RWPE2 (cell line): Measurements from ENCODE around the gene DAAM2.

Source experiments
- ATAC-seq: fragments of 200-7000 bp; cut with Tn5 transposase; 3 replicates; pipeline ENCODE4 v1.9.1; 2021; ENCODE audit warnings: low read depth
- DNase-seq: peaks from one replicate; pipeline ENCODE4 v3.0.0-alpha.2; 2020; ENCODE audit warnings: low spot score
- H3K27ac ChIP-seq: fragments of 450-650 bp; 2 replicates; pipeline ENCODE4 v1.5.1; 2017; ENCODE audit warnings: mild to moderate bottlenecking; ENCODE audit not compliant: poor library complexity, severe bottlenecking
- H3K27me3 ChIP-seq: fragments of 250-450 bp; sonication (Bioruptor Pico); 2 replicates; pipeline ENCODE4 v1.5.1; 2021; ENCODE audit warnings: mild to moderate bottlenecking, moderate library complexity; ENCODE audit not compliant: insufficient read depth, poor library complexity, severe bottlenecking
- H3K36me3 ChIP-seq: fragments of 250-450 bp; sonication (Bioruptor Pico); 2 replicates; pipeline ENCODE4 v1.5.1; 2020; ENCODE audit warnings: low read depth, mild to moderate bottlenecking, moderate library complexity
- H3K4me1 ChIP-seq: fragments of 250-450 bp; sonication (Bioruptor Pico); 2 replicates; pipeline ENCODE4 v1.5.1; 2021; ENCODE audit warnings: mild to moderate bottlenecking, moderate library complexity; ENCODE audit not compliant: insufficient read depth, poor library complexity, severe bottlenecking
- H3K4me3 ChIP-seq: fragments of 250-450 bp; sonication (Bioruptor Pico); 2 replicates; pipeline ENCODE4 v1.5.1; 2021; ENCODE audit warnings: mild to moderate bottlenecking, moderate library complexity; ENCODE audit not compliant: severe bottlenecking
- H3K9me3 ChIP-seq: fragments of 250-450 bp; sonication (Bioruptor Pico); 2 replicates; pipeline ENCODE4 v1.5.1; 2021; ENCODE audit warnings: mild to moderate bottlenecking, moderate library complexity; ENCODE audit not compliant: severe bottlenecking
- TF ChIP-seq, protein P1 (sequence below): fragments of 450-650 bp; IDR thresholded peaks from one replicate; pipeline ENCODE4 v1.5.1; 2017; ENCODE audit warnings: mild to moderate bottlenecking, moderate library complexity; ENCODE audit not compliant: poor library complexity, severe bottlenecking

DAAM2 gene

DNA sequence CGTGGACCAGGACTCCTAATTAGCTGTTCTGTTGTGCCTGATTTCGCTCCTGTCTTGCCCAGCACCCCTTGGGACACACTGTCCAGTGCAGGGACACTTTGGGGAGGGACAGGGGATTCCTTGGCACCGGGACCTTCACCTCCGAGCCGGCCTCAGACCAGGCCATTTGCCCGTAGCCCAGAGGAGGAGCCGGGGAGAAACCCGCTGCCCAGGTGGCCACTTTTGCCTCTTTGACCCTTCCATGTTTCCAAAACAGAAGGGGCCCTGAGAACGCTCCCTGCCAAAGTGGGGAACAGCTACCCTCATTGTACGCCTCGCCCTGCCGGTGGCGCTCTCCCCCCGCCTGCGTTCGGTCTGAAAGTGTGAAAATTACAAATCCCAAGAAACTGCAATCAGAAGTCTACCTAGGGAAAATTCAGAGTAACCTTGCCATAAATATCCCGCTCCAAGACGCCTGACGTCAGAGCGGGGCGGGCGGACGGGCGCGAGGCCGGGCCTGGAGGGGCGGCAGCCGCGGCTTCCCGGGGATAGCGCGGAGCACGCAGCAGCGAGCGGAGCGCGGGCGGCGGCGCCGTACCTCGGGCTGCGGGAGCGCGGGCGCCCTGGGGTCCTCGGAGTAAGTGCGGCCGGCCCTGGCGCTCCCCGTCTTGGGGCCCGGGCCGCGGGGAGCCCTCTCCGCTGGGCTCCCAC, at the start of gene DAAM2:
DAAM2 (plus strand) TSS at position 527 of the 690 bp plus-strand sequence. CDS start 63,927 bp downstream, outside the sequence.
- DNase-seq (no peak), ATAC-seq (peak; percentile 73)
- peaks cover 39% of the 10 kb centered on the region for H3K27me3 ChIP-seq
- no peak within 1 kb of the TSS for H3K27ac ChIP-seq
- H3K4me3 ChIP-seq = peak within 1 kb of the TSS; percentile 23
- H3K36me3 ChIP-seq = no peaks in the 10 kb centered on the region
- H3K4me1 ChIP-seq = no peaks in the 10 kb centered on the region
- no peaks in the 10 kb centered on the region for H3K9me3 ChIP-seq
- TF ChIP-seq, protein P1, sequence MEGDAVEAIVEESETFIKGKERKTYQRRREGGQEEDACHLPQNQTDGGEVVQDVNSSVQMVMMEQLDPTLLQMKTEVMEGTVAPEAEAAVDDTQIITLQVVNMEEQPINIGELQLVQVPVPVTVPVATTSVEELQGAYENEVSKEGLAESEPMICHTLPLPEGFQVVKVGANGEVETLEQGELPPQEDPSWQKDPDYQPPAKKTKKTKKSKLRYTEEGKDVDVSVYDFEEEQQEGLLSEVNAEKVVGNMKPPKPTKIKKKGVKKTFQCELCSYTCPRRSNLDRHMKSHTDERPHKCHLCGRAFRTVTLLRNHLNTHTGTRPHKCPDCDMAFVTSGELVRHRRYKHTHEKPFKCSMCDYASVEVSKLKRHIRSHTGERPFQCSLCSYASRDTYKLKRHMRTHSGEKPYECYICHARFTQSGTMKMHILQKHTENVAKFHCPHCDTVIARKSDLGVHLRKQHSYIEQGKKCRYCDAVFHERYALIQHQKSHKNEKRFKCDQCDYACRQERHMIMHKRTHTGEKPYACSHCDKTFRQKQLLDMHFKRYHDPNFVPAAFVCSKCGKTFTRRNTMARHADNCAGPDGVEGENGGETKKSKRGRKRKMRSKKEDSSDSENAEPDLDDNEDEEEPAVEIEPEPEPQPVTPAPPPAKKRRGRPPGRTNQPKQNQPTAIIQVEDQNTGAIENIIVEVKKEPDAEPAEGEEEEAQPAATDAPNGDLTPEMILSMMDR = no peak

DNA sequence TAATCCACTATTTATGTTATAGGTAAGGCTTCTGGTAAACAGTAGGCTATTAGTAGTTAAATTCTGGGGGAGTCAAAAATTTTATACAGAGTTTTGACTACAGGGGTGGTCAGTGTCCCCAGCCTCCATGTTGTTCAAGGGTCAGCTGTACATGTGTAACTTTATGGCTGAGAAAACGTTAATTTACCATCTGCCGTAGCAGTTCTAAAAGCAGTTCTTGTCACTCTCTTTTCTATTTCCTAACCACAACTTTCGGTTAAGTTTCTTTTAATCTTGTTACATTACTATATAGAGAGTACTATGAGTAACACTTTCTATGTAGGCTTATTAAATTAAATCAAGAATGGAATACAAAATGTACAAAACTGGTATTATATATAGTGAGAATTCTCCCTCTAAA, 45.4 kb upstream of the DAAM2 start:
- no peak for DNase-seq
- Histone ChIP-seq H3K4me3 (no peak overlapping the region), H3K9me3 (no peaks in the 10 kb centered on the region), H3K4me1 (no peaks in the 10 kb centered on the region), H3K27me3 (peaks cover 4% of the 10 kb centered on the region), H3K36me3 (no peaks in the 10 kb centered on the region), H3K27ac (no peak overlapping the region)
- no peak for ATAC-seq
- TF ChIP-seq, protein P1 = no peak

GRCh38 chr6:39752835-39753724, 39.1 kb upstream of the DAAM2 start:
- Histone ChIP-seq H3K27ac (no peak overlapping the region), H3K27me3 (peaks cover 4% of the 10 kb centered on the region), H3K36me3 (no peaks in the 10 kb centered on the region), H3K9me3 (no peaks in the 10 kb centered on the region), H3K4me1 (no peaks in the 10 kb centered on the region), H3K4me3 (no peak overlapping the region)
- TF ChIP-seq, protein P1 = no peak
- DNase-seq = no peak
- no peak for ATAC-seq

DNA sequence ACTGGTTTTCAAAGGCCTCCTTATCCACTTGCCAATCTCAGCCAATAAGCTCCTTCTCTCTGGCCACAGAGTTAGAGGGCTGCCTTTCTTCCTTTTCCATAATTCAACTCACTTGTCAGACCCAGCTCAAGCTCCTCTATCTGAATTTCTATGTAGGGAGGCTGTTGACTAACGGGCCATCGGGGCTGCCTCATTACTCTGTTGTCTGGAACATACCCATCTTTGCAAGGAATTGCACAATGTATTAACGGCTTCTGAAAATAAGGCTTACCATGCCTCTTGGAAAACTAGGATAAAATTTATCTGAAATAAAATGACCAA, 38.5 kb upstream of the DAAM2 start:
- H3K4me1 ChIP-seq = no peaks in the 10 kb centered on the region
- no peak overlapping the region for H3K4me3 ChIP-seq
- H3K27ac ChIP-seq = no peak overlapping the region
- H3K27me3 ChIP-seq = peaks cover 2% of the 10 kb centered on the region
- no peaks in the 10 kb centered on the region for H3K36me3 ChIP-seq
- TF ChIP-seq, protein P1 = no peak
- DNase-seq (no peak), ATAC-seq (no peak)
- H3K9me3 ChIP-seq = no peaks in the 10 kb centered on the region
